A549 (cell line): ENCODE data around the gene MAGEF1.

Experiments
- EP300 ChIP-seq, 2 experiments: fragments of >200 bp; sonication (Bioruptor Twin); formaldehyde crosslinking; IDR thresholded peaks; 2 replicates in 1 of 2; 3 replicates in 1 of 2; pipeline ENCODE4 v1.6.1; 2016 to 2017
- MAFK ChIP-seq: fragments of 450-650 bp; IDR thresholded peaks from 2 replicates; pipeline ENCODE4 v1.6.1; 2014; ENCODE audit not compliant: partially characterized antibody
- POLR2A ChIP-seq: IDR thresholded peaks from 2 replicates; pipeline ENCODE4 v1.6.1; 2012; ENCODE audit warnings: mild to moderate bottlenecking, low read length
- RAD21 ChIP-seq, 2 experiments: fragments of >200 bp in 1 of 2; sonication (Bioruptor Twin) in 1 of 2; formaldehyde crosslinking in 1 of 2; IDR thresholded peaks in 1 of 2; conservative IDR thresholded peaks in 1 of 2; 2 replicates in 1 of 2; 3 replicates in 1 of 2; pipeline ENCODE4 v1.6.1; 2012 to 2018; ENCODE audit warnings: inconsistent platforms in 1 of 2
- RCOR1 ChIP-seq: fragments of 150-350 bp; IDR thresholded peaks from 2 replicates; pipeline ENCODE4 v1.6.1; 2014; ENCODE audit warnings: antibody characterized with exemption, low read length, low read depth
- TF ChIP-seq, protein P1 (sequence below): IDR thresholded peaks from 2 replicates; pipeline ENCODE4 v1.6.1; 2012
- TF ChIP-seq, protein P2 (sequence below): fragments of >200 bp; sonication (Bioruptor Twin); formaldehyde crosslinking; IDR thresholded peaks from 3 replicates; pipeline ENCODE4 v1.5.1; 2016

DNA sequence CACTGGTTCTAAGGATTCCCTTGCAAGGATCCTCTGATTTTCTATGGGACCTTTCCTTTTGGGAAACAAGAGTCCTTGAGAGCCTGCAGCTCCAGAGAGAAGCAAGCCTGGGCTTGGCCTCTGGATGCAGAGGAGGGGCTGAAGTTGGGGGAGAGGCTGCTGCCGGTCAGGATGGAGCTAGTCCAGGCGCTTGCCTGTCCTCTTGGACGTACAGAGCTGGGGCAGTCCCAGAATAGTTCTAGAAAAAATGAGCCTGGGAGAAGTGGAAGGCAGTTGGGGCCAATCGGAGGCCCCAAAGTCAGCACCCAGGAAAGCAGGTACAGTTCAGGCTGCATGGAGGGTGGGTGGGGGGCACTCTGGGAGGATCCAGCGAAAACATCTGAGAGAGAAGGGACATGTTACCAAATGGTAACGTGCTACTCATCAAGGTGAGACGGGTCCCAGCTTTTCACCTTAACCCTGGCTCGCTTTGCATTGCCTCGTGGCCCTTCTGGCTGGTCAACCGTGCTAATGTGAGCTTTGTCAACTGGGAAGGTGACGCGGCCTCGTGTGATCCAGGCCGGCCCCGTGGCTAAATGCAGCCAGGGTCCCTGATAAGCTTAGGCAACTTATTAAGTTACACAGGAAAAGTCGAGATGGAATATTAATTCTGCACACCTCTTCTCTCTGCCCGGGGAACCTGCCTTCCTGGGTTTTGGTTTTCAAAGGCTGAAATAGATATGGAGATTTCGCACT is 38.7 kb upstream of the MAGEF1 start:
- TF ChIP-seq, protein P1, sequence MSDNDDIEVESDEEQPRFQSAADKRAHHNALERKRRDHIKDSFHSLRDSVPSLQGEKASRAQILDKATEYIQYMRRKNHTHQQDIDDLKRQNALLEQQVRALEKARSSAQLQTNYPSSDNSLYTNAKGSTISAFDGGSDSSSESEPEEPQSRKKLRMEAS: no peak
- TF ChIP-seq, protein P2, sequence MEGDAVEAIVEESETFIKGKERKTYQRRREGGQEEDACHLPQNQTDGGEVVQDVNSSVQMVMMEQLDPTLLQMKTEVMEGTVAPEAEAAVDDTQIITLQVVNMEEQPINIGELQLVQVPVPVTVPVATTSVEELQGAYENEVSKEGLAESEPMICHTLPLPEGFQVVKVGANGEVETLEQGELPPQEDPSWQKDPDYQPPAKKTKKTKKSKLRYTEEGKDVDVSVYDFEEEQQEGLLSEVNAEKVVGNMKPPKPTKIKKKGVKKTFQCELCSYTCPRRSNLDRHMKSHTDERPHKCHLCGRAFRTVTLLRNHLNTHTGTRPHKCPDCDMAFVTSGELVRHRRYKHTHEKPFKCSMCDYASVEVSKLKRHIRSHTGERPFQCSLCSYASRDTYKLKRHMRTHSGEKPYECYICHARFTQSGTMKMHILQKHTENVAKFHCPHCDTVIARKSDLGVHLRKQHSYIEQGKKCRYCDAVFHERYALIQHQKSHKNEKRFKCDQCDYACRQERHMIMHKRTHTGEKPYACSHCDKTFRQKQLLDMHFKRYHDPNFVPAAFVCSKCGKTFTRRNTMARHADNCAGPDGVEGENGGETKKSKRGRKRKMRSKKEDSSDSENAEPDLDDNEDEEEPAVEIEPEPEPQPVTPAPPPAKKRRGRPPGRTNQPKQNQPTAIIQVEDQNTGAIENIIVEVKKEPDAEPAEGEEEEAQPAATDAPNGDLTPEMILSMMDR: no peak
- TF ChIP-seq EP300 (IDR thresholded peaks at IDR 0.05): no peak
- TF ChIP-seq RCOR1: no peak
- no peak for TF ChIP-seq RAD21 (conservative IDR thresholded peaks at IDR 0.05 in 1 of 2, IDR thresholded peaks at IDR 0.05 in 1 of 2)
- TF ChIP-seq MAFK: no peak
- no peak for TF ChIP-seq POLR2A
